H9 (cell line): ENCODE measurements around the gene UCKL1. TPM values are rescaled to one million over a fixed set of nuclear protein-coding genes. Genes with fewer than 3 reads are reported as not detected.

Experiments
- DNase-seq: peaks from one replicate; pipeline ENCODE4 v3.0.0-alpha.2; 2017
- H2AFZ ChIP-seq: one replicate; pipeline ENCODE4 v1.6.1; 2013; ENCODE audit warnings: mild to moderate bottlenecking, low read length, control low read depth, moderate library complexity
- H2AK5ac ChIP-seq: 2 replicates; pipeline ENCODE4 v1.6.1; 2013; ENCODE audit warnings: low read length, control low read depth, mixed read lengths; ENCODE audit not compliant: insufficient read length
- H2BK120ac ChIP-seq: one replicate; pipeline ENCODE4 v1.6.1; 2013; ENCODE audit warnings: low read depth, mild to moderate bottlenecking, low read length, control low read depth, inconsistent platforms; ENCODE audit not compliant: poor library complexity, severe bottlenecking
- H2BK12ac ChIP-seq: 2 replicates; pipeline ENCODE4 v1.6.1; 2013; ENCODE audit warnings: low read length, control low read depth, mixed read lengths, low read depth; ENCODE audit not compliant: insufficient read length
- H2BK15ac ChIP-seq: 2 replicates; pipeline ENCODE4 v1.6.1; 2013; ENCODE audit warnings: low read depth, low read length, control low read depth
- H2BK20ac ChIP-seq: one replicate; pipeline ENCODE4 v1.6.1; 2013; ENCODE audit warnings: low read depth, mild to moderate bottlenecking, low read length, control low read depth, inconsistent platforms; ENCODE audit not compliant: poor library complexity, severe bottlenecking
- H2BK5ac ChIP-seq: 2 replicates; pipeline ENCODE4 v1.6.1; 2013; ENCODE audit warnings: low read length, control low read depth, mixed read lengths; ENCODE audit not compliant: insufficient read length
- H3K14ac ChIP-seq: 2 replicates; pipeline ENCODE4 v1.6.1; 2013; ENCODE audit warnings: low read length, control low read depth; ENCODE audit not compliant: insufficient read depth
- H3K18ac ChIP-seq: 2 replicates; pipeline ENCODE4 v1.6.1; 2013; ENCODE audit warnings: low read depth, mild to moderate bottlenecking, mixed read lengths, low read length, control low read depth; ENCODE audit not compliant: insufficient read length
- H3K23ac ChIP-seq: 2 replicates; pipeline ENCODE4 v1.6.1; 2013; ENCODE audit warnings: low read length, control low read depth, mixed read lengths, low read depth; ENCODE audit not compliant: insufficient read length
- H3K23me2 ChIP-seq: 2 replicates; pipeline ENCODE4 v1.6.1; 2013; ENCODE audit warnings: low read depth, mild to moderate bottlenecking, mixed read lengths, low read length, control low read depth; ENCODE audit not compliant: insufficient read length, poor library complexity, severe bottlenecking
- H3K27ac ChIP-seq: 2 replicates; pipeline ENCODE4 v1.5.1; 2013; ENCODE audit warnings: low read length, control low read depth, mixed read lengths, low read depth; ENCODE audit not compliant: insufficient read length
- H3K27me3 ChIP-seq: 2 replicates; pipeline ENCODE4 v1.6.1; 2013; ENCODE audit warnings: low read length, control low read depth, inconsistent platforms; ENCODE audit not compliant: insufficient read depth
- H3K4ac ChIP-seq: 2 replicates; pipeline ENCODE4 v1.6.1; 2013; ENCODE audit warnings: low read depth, mild to moderate bottlenecking, control low read depth, inconsistent platforms, low read length, moderate library complexity
- H3K4me1 ChIP-seq: 2 replicates; pipeline ENCODE4 v1.6.1; 2013; ENCODE audit warnings: low read length, control low read depth, inconsistent platforms; ENCODE audit not compliant: insufficient read depth
- H3K4me2 ChIP-seq: 2 replicates; pipeline ENCODE4 v1.6.1; 2013; ENCODE audit warnings: low read length, control low read depth, mixed read lengths; ENCODE audit not compliant: insufficient read length, insufficient read depth
- H3K56ac ChIP-seq: 2 replicates; pipeline ENCODE4 v1.6.1; 2013; ENCODE audit warnings: low read depth, mild to moderate bottlenecking, mixed read lengths, low read length, control low read depth; ENCODE audit not compliant: insufficient read length
- H3K79me1 ChIP-seq: 2 replicates; pipeline ENCODE4 v1.6.1; 2013; ENCODE audit warnings: low read depth, mild to moderate bottlenecking, moderate library complexity, low read length, control low read depth, inconsistent platforms; ENCODE audit not compliant: insufficient read depth, poor library complexity, severe bottlenecking
- H3K79me2 ChIP-seq: 2 replicates; pipeline ENCODE4 v1.6.1; 2013; ENCODE audit warnings: low read length, control low read depth, inconsistent platforms; ENCODE audit not compliant: insufficient read depth
- H3K9ac ChIP-seq: 2 replicates; pipeline ENCODE4 v1.6.1; 2013; ENCODE audit warnings: low read length, control low read depth, mixed read lengths; ENCODE audit not compliant: insufficient read length; ENCODE audit errors: extremely low read depth
- H3K9me3 ChIP-seq: one replicate; pipeline ENCODE4 v1.6.1; 2013; ENCODE audit warnings: low read depth, low read length, inconsistent platforms; ENCODE audit not compliant: control insufficient read depth
- H3T11ph ChIP-seq: one replicate; pipeline ENCODE4 v1.6.1; 2013; ENCODE audit warnings: mild to moderate bottlenecking, low read length, control low read depth, inconsistent platforms
- H4K20me1 ChIP-seq: one replicate; pipeline ENCODE4 v1.6.1; 2013; ENCODE audit not compliant: control insufficient read depth, insufficient read length, insufficient read depth
- H4K5ac ChIP-seq: 2 replicates; pipeline ENCODE4 v1.6.1; 2013; ENCODE audit warnings: low read depth, mild to moderate bottlenecking, mixed read lengths, low read length, control low read depth; ENCODE audit not compliant: insufficient read length
- H4K8ac ChIP-seq: replicated peaks from 2 replicates; pipeline ENCODE4 v1.6.1; 2013; ENCODE audit warnings: low read length, control low read depth, mixed read lengths, low read depth; ENCODE audit not compliant: insufficient read length
- H4K91ac ChIP-seq: 2 replicates; pipeline ENCODE4 v1.6.1; 2013; ENCODE audit warnings: low read depth, mild to moderate bottlenecking, moderate library complexity, mixed read lengths, low read length, control low read depth; ENCODE audit not compliant: insufficient read length
- H3K27ac Mint-ChIP-seq, 3 experiments: 2 replicates in 2 of 3; 3 replicates in 1 of 3; pipeline ENCODE4 v1.8.0; 2020 to 2021; ENCODE audit warnings: mixed read lengths in 3 of 3, mild to moderate bottlenecking in 1 of 3, moderate library complexity in 1 of 3
- H3K27me3 Mint-ChIP-seq: 2 replicates; pipeline ENCODE4 v1.8.0; 2021; ENCODE audit warnings: low read depth, mild to moderate bottlenecking, moderate library complexity, mixed read lengths
- H3K36me3 Mint-ChIP-seq, 3 experiments: 2 replicates in 2 of 3; 3 replicates in 1 of 3; pipeline ENCODE4 v1.8.0; 2020 to 2021; ENCODE audit warnings: low read depth in 3 of 3, mixed read lengths in 3 of 3; ENCODE audit not compliant: insufficient read depth in 1 of 3
- H3K4me1 Mint-ChIP-seq, 2 experiments: 2 replicates each; pipeline ENCODE4 v1.8.0; 2020; ENCODE audit warnings: mixed read lengths in 2 of 2
- H3K4me3 Mint-ChIP-seq, 2 experiments: 2 replicates in 1 of 2; 3 replicates in 1 of 2; pipeline ENCODE4 v1.8.0; 2020 to 2021; ENCODE audit warnings: mild to moderate bottlenecking in 2 of 2, mixed read lengths in 2 of 2, moderate library complexity in 1 of 2
- H3K9me3 Mint-ChIP-seq, 2 experiments: 2 replicates in 1 of 2; 3 replicates in 1 of 2; pipeline ENCODE4 v1.8.0; 2020; ENCODE audit warnings: mild to moderate bottlenecking in 2 of 2, mixed read lengths in 2 of 2, moderate library complexity in 1 of 2
- WGBS: extraction: QIAGEN DNeasy Blood & Tissue Kit; methylation state at CpG from one replicate; pipeline ENCODE4 v1.1.7; 2013; ENCODE audit warnings: missing lambda C conversion rate, low lambda C conversion rate, mixed read lengths; ENCODE audit not compliant: insufficient read length; ENCODE audit errors: extremely low coverage; 5-methylcytosine and 5-hydroxymethylcytosine counted together
- total RNA-seq: library from RNA; stranded (reverse); gene quantifications from 2 replicates; pipeline ENCODE4 v1.2.1, GENCODE V29; 2021
- TF ChIP-seq, protein P1 (sequence below): fragments of 200-600 bp; sonication (generic); conservative IDR thresholded peaks from 3 replicates; pipeline ENCODE4 v1.8.0; 2021; ENCODE audit warnings: antibody characterized with exemption, mild to moderate bottlenecking

Gene UCKL1
- total RNA-seq, 1 experiment from 2014 or later, result 40.9 TPM

DNA sequence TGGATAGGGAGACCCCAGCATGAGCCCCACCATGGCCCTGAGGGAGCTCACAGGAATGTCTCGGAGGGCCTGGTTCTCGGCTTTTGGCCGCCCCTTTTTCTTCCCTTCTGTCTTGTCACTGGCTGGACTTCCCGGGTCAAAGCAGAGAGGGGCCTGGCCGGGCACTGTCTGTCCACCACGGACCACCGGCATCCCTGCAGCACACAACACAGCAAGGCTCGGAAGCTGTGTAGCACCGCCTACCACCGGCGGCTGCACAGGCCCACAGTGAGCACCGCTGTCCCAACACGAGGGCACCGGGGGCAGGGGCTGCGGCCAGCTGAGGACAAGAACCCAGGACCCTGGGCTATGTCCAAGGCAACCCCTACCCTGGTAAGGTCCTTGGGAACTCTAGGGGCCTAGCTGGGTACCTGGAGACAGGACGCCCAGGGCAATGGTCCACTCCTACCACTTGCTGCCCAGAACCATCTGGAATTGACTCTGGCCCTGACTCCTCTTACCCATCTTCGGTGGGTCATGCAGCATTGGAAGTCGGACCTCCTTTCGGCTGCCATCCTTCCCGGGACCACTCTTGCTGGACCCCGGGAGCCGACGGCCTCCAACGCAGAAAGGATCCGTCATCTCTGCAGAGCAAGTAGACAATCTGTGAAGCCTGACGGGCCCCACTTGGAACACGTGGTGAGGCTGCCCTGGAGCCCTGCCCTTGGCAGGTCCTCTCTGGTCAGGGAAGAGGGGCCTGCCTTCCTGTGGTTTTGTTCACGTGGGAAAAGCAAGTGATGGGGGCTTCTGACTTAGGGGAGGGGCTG is 11.3 kb upstream of the UCKL1 start:
- no peak overlapping the region for H3T11ph ChIP-seq
- H3K27ac ChIP-seq, result no peak overlapping the region
- H2AFZ ChIP-seq, result no peak overlapping the region
- no peak overlapping the region for H2BK5ac ChIP-seq
- H4K8ac ChIP-seq, result no peak overlapping the region
- no peak overlapping the region for H4K91ac ChIP-seq
- H3K4me2 ChIP-seq, result no peak overlapping the region
- H3K14ac ChIP-seq, result no peak overlapping the region
- no CpG with 5 or more reads among the region's 28 CpGs for WGBS
- H2AK5ac ChIP-seq, result no peak overlapping the region
- H2BK120ac ChIP-seq, result no peak overlapping the region
- Mint-ChIP-seq H3K27me3 (peaks cover 11% of the 10 kb centered on the region), H3K27ac (no peak overlapping the region), H3K4me1 (peaks cover 11 to 13% of the 10 kb centered on the region in 2 experiments; a peak in 3 of 4 replicates), H3K9me3 (peaks cover 2 to 10% of the 10 kb centered on the region in 2 experiments; a peak in 3 of 5 replicates), H3K4me3 (peak overlapping the region; percentile 82 to 85; a peak in 3 of 5 replicates), H3K36me3 (peaks cover 12 to 46% (median 36%) of the 10 kb centered on the region in 3 experiments; a peak in 6 of 7 replicates)
- H3K9ac ChIP-seq, result no peak overlapping the region
- H4K5ac ChIP-seq, result no peak overlapping the region
- TF ChIP-seq, protein P1, sequence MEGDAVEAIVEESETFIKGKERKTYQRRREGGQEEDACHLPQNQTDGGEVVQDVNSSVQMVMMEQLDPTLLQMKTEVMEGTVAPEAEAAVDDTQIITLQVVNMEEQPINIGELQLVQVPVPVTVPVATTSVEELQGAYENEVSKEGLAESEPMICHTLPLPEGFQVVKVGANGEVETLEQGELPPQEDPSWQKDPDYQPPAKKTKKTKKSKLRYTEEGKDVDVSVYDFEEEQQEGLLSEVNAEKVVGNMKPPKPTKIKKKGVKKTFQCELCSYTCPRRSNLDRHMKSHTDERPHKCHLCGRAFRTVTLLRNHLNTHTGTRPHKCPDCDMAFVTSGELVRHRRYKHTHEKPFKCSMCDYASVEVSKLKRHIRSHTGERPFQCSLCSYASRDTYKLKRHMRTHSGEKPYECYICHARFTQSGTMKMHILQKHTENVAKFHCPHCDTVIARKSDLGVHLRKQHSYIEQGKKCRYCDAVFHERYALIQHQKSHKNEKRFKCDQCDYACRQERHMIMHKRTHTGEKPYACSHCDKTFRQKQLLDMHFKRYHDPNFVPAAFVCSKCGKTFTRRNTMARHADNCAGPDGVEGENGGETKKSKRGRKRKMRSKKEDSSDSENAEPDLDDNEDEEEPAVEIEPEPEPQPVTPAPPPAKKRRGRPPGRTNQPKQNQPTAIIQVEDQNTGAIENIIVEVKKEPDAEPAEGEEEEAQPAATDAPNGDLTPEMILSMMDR, result no peak
- no peaks in the 10 kb centered on the region for H4K20me1 ChIP-seq
- no peak overlapping the region for H3K23ac ChIP-seq
- H2BK12ac ChIP-seq, result no peak overlapping the region
- H3K4ac ChIP-seq, result no peak overlapping the region
- peaks cover 11% of the 10 kb centered on the region for H3K23me2 ChIP-seq
- H2BK15ac ChIP-seq, result no peak overlapping the region
- no peaks in the 10 kb centered on the region; the same call in 1 of the 2 replicates for H3K4me1 ChIP-seq
- H3K79me2 ChIP-seq, result no peaks in the 10 kb centered on the region
- no peak overlapping the region for H3K18ac ChIP-seq
- no peak overlapping the region for H3K56ac ChIP-seq
- DNase-seq, result no peak
- no peaks in the 10 kb centered on the region for H3K79me1 ChIP-seq
- H3K9me3 ChIP-seq, result peaks cover 40% of the 10 kb centered on the region
- no peaks in the 10 kb centered on the region; the same call in 1 of the 2 replicates for H3K27me3 ChIP-seq
- H2BK20ac ChIP-seq, result no peak overlapping the region
